ENCODE measurements around the gene CFAP54.

Gene CFAP54

GRCh38 chr12:96881608-96882007 is 392.2 kb downstream of the CFAP54 start:
- DNase-seq (ENCODE audit: extremely low read depth in 1 of 2, low read depth in 1 of 2) = no peak

- DNase-seq (ENCODE audit: extremely low read depth in 1 of 2, low read depth in 1 of 2) = no peak
Measured at GRCh38 chr12:96882862-96883261, 393.5 kb downstream of the CFAP54 start.

GRCh38 chr12:96883571-96883970 is 394.2 kb downstream of the CFAP54 start:
- DNase-seq (ENCODE audit: extremely low read depth in 1 of 2, low read depth in 1 of 2) = no peak

DNA sequence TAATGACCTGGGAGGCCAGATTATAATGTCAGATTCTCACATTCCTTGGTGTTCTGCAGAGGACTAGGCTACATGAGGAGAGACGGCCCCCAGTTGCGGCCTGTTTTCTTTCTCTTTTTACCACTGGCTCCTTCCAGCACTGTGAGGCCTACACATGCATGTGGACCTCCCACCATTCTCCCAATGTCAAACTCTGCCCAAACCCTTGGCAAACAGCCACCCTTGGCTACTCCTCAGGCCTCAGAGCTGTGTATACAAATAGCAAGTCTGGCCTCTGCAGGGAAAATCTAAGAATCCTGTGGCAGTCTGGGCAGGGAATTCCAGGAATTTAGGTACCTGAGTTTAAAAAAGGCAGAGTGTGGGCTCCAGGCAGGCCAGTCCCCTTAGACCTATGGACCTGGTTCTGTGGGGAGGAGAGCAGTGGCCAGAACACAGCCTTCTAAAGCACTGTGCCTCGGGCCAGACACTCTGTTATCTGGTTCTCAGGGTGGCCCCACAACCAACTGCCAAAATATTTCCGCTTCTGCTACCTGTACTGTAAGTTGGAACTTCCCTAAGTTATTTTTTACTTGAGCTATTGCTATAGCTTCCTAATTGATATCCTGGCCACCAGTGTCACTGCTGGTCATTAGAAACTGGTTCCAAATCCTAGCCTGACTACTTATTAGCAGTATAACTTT is 397.8 kb downstream of the CFAP54 start:
- DNase-seq (ENCODE audit: extremely low read depth in 1 of 2, low read depth in 1 of 2) = no peak

DNA sequence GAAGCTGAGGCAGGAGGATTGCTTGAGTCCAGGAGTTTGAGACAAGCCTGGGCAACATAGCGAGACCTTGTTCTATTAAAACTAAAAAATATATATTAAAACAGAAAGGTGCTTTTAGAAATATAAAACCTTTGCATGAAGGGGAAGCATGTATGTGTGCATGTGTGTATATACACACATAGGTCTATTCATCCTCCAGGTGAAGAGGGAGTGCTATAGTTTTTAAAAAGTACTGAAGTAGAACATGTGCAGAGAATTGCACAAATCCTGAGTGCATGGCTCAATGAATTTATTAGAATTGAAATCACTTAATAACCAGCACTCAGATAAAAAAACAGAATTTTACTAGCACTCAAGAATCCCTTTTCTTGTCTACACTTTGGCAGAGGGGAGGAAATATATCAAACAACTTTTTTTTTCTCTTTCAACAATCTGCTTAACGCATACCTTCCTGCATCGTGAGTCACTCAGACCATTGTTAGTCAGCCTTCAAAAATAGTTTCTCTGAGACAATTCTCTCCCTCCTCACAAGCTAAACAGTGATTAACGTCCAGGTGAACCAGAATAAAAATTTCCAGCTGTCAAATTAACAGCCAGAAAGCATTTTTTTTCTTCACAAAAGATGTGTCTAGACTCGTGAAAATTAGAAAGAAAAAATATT is 400.0 kb downstream of the CFAP54 start:
- no peak for DNase-seq (ENCODE audit: extremely low read depth in 1 of 2, low read depth in 1 of 2)

- DNase-seq (ENCODE audit: extremely low read depth in 1 of 2, low read depth in 1 of 2) = no peak
Measured at GRCh38 chr12:96890331-96890730, 401.0 kb downstream of the CFAP54 start.

GRCh38 chr12:96892104-96892503 is 402.7 kb downstream of the CFAP54 start:
- DNase-seq (ENCODE audit: extremely low read depth in 1 of 2, low read depth in 1 of 2) = no peak

DNA sequence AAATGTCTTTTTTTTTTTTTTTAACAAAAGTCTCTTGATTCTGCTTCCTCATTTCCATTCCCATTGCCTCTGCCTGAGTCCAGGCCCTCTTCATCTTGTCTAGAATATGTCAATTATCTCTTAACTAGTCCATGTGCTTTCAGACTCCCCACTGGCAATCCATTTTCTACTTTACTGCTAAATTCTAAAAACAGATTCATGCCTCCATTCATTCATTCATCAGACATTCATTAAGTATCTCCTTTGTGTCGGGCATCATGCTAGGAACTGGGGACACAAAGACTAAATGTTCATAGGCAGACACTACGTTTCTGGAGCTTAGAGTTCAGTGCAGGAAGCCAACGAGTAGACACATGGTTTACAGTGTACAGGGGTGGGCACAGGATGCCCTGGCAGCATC is 408.0 kb downstream of the CFAP54 start:
- DNase-seq (ENCODE audit: extremely low read depth in 1 of 2, low read depth in 1 of 2) = no peak

DNA sequence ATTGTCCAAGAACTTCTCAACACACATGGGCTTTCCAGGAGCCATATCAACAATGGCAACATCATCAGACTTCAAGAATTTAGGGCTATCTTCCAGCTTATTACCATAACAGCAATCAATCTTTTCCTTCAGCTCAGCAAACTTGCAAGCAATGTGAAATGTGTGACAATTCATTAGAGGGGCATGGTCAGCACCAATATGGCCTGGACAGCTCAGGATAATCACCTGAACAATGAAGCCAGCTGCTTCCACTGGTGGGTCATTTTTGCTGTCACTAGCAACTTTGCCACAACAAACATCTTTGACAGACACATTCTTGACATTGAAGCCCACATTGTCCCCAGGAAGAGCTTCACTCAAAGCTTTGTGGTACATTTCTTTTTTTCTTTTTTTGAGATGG is 411.8 kb downstream of the CFAP54 start:
- DNase-seq (ENCODE audit: extremely low read depth in 1 of 2, low read depth in 1 of 2) = no peak

DNA sequence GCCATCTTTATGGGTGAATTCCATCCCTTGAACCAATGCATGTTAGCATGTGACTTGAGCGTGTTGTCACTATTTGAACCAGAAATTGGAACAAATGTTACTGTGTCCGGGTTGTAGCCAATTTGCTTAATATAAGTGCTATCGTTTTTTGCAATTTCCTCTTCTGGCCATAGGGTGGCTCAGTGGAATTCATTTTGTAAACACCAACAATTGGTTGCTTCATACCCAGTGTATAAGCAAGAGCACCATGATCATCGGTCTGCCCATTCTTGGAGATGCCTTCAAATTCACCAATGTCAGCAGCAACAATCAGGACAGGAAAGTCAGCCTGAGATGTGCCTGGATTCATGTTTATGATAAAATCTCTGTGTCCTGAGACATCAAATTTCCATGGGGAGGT is 412.7 kb downstream of the CFAP54 start:
- DNase-seq (ENCODE audit: extremely low read depth in 1 of 2, low read depth in 1 of 2) = no peak

DNA sequence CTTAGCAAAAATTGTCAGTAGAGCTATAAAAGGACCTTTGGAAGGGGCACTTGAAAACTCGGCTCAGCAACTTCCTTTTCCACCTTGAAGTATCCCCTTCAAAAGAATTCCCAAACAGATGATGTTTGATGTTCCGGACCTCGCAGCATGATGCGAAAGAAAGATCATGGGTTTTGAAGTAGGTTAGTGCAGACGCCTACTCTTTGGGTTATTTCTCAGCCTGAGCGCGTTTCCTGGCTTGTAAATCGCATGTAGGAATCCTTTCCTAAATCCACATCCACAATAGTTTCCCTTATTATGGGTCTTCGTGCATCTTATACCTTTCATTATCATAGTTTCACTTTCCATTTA is 417.1 kb downstream of the CFAP54 start:
- no peak for DNase-seq (ENCODE audit: extremely low read depth in 1 of 2, low read depth in 1 of 2)

DNA sequence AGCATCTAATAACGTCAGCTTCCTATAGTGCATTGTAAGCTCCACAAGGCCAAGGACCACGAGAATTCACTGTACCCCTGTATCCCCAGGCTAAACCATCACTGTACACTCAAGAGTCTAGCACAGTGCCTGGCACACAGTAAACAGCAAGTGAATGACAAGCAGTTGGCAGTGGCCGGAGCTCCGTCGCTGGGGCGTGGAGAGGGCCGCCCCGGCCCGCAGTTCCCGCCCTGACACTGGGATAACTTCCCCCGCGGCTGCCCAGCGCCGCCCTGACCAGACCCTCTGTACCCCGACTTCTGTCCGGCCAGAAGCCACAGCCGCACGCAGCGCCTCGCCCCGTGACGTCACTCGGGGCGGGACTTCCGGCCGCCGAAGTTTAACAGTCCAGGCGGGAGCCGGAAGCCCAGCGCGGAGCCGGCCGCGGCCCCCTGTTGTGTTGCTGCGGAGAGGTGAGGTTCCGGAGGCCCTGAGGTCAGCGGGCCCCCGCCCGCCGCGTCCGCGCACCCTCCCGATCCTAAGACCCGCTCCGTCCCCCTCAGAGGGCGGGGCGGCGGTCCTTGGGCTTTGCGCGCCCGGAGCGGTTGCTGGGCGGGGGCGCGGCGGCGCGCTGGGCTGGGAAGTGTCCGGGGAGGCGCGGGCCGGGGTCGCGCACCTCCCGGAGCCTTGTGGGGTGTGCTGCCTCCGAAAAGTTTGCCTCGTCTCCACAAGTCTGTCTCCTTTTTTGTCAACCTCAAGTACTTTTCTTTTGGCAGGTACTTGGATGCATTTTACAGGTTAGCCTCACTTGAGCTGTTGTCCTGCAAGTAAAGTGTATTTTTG is 417.7 kb downstream of the CFAP54 start, which contains the start of gene NEDD1:
NEDD1 (plus strand) TSS at position 409 of the 822 bp plus-strand sequence. CDS start 2,503 bp downstream, outside the sequence.
- DNase-seq (ENCODE audit: extremely low read depth in 1 of 2, low read depth in 1 of 2) = peak; percentile 68 to 72

- no peak for DNase-seq (ENCODE audit: extremely low read depth in 1 of 2, low read depth in 1 of 2)
Measured at GRCh38 chr12:96907671-96908422, 418.5 kb downstream of the CFAP54 start.

DNA sequence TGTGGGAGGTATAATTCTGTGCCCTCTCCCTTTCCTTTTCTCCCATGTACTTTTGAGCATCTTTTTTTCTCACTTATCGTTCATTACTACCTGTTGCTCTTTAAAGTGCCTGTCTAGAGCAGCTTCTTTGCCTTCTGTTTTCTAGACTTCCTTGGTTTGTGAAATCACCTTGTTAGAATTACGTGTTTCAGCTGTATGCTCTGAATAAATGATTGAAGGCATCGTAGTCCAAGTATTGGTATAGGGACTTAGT is 419.0 kb downstream of the CFAP54 start:
- no peak for DNase-seq (ENCODE audit: extremely low read depth in 1 of 2, low read depth in 1 of 2)

GRCh38 chr12:96912261-96912660 is 422.9 kb downstream of the CFAP54 start:
- DNase-seq (ENCODE audit: extremely low read depth in 1 of 2, low read depth in 1 of 2) = no peak

DNA sequence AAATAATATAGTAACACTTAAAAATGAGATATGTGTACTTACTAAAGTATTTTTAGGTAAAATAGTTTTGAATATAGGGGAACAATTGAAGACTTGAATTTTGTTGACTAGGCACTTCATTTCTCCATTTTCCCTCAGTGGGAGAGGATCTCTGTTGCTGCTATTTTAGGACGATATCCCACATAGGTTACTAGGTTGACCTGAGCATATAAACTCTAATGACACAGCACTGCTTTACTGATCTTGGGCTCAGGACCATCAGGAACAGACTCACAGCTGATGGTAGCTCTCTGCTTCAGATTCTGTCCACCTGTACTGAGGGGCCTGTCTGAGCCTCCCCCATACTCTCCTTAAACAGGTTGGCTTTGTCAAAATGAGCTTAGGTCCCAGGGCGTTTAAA is 423.6 kb downstream of the CFAP54 start:
- DNase-seq (ENCODE audit: extremely low read depth in 1 of 2, low read depth in 1 of 2) = no peak

GRCh38 chr12:96919510-96920210 is 430.3 kb downstream of the CFAP54 start:
- DNase-seq (ENCODE audit: extremely low read depth in 1 of 2, low read depth in 1 of 2) = no peak

Data from stimulated activated CD8-positive, alpha-beta memory T cell treated with anti-CD3 and anti-CD28 coated beads, Interleukin-7, amount 100 ng/mL, for 48 hours (primary cell).